Measurements from ENCODE around the gene NDC80. TPM values are rescaled to one million over a fixed set of nuclear protein-coding genes. Genes with fewer than 3 reads are reported as not detected.

Gene NDC80
- total RNA-seq, 1 donor from 2014 or later = 0.55 TPM

- H3K27me3 ChIP-seq (ENCODE audit: low read depth) = no peaks in the 10 kb centered on the region
- H3K9me3 ChIP-seq (replicated peaks) = no peaks in the 10 kb centered on the region
- peaks cover 14% of the 10 kb centered on the region for H3K36me3 ChIP-seq
- H3K27ac ChIP-seq (replicated peaks) = no peak overlapping the region
- H3K4me1 ChIP-seq = peaks cover 66% of the 10 kb centered on the region
- no peak for DNase-seq
- no peak for TF ChIP-seq CTCF (IDR thresholded peaks at IDR 0.05; ENCODE audit: borderline replicate concordance)
- no peak overlapping the region for H3K4me3 ChIP-seq
- intact Hi-C loops (cut with micrococcal nuclease) = no loop called here
Observed at GRCh38 chr18:2662990-2663389, 91.6 kb downstream of the NDC80 start.

Other genes with a start within 250 kb of the NDC80 start
- gene METTL4, start 52 bp upstream of the NDC80 start, total RNA-seq = 7.8 TPM
- 26.6 TPM for gene SMCHD1, start 84.2 kb downstream of the NDC80 start, total RNA-seq